GM19468 (cell line): ENCODE measurements around the gene ANO2.

ENCODE experiments used
- ATAC-seq: cut with Tn5 transposase; IDR thresholded peaks from one replicate; pipeline ENCODE4 v1.9.1; 2021; ENCODE audit warnings: mild to moderate bottlenecking, moderate library complexity, moderate number of reproducible peaks; ENCODE audit not compliant: unreplicated experiment; ENCODE audit errors: extremely low read depth

The ANO2 gene

DNA sequence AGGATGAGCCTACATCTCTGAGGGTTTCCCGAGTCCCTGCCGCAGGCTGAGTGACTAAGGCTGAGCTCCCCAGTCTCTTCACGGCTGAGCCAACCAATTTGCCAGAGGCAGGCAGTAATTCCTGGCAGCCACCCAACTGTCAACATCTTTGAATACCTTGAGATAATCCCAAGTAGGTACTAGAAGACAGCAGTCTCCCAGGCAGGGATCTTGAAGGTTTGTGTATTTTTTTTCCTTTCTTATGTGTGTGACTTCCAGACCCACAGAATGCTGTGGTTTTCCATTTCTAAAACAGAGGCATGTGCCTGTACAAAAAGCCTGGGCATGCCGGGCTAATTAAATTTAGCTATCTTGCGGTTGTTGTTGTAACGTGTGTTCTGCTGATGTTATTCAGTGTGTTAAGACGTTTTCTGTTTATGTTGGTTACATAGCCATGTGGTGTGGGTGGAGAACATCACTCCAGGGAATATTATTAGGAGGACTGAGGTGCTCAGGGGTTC is 155.5 kb downstream of the ANO2 start:
- ATAC-seq, result no peak

DNA sequence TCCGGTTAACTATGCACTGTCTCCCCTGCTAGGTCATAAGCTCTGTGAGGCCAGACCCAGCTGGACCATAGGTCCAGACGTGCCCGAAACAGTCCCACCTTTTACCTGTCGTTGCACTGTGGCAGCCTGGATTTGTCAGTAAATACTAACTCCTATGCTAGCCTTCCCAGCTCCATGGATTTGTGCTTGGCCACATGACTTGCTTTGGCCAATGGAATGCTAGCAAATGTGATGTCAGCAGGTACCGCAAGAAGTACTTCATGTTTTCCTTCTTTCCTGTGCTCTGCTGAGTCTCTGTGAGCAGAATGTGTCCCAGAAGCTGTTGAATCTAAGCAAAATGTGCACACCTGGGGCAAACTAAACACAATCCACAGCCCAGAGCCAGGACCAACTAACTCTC is 157.2 kb downstream of the ANO2 start:
- ATAC-seq, result no peak

DNA sequence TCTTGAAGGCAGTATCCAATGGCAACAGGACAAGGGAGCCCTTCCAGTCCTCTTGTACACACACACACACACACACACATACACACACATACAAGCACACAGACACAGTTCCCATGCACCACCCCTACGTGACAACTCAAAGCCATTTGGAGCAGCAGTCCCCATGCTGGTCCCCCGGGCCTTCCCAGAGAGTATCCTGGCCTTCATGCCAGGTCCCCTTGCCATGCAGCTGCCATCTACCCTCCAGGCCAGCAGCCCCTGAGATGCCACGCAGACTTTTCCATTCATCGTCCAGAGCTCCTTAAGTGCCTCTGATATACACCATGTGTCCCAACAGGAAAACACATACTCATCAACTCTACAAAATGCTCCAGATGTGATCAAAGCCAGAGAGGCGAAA is 159.5 kb downstream of the ANO2 start:
- no peak for ATAC-seq

DNA sequence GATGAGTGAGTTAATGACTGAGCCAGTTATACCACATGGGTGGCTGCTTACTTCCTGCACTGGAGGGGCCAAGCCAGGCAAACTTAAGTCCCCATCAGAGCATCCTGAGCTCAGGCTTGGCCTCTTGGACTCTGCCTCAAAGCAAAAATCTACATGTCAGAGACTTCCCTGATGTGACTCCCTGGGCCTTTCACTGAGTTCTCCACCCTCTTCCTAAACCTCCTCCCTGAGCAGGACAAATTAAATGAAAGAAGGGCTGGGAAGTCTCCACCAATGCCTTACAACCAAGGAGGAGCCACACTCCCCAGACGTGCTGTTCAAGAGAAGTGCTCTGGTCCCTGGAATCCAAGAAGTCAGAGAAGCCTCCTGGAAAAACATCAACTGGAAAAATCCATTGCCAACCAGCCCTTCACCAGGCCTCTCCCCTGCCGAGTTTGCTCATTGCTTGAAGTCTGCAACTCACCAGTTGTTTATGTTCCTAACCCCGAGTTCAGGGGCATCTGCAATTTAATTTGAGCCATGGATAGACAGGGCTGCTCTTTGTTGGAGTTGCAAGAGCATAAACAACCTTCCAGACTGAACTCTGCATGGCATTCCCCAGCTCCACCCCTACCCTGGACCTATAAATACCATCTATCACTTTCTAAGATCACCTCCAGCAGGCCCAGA is 160.5 kb downstream of the ANO2 start:
- no peak for ATAC-seq

DNA sequence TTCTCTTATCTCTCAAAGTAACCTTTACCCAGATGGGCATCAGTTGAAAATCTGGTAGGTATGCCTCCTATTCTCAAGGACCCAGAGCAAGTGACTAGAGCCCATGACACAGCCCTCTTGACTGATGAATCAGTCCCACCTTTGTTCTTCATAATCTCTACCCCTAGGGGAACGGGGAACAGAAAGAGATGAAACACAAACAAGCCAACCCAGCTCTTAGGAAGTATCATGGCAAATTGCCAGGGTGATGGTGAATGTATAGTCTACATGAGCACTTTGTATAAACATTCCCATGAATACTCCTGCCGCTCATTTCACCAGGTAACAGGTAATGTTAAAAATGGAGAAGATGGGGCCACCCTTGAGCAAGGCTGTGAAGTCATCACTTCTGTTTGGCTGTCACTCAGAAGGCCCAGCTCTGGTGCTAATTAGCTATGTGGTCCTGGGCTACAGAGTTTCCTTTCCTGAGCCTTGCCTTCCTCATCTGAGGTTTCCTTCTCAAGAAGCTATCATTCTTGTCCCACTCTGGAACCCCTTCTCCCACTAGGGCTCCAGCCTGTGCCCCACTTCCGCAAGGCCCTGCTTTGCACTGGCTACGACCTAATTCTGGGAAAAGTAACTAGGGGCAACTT is 161.7 kb downstream of the ANO2 start:
- ATAC-seq, result no peak

DNA sequence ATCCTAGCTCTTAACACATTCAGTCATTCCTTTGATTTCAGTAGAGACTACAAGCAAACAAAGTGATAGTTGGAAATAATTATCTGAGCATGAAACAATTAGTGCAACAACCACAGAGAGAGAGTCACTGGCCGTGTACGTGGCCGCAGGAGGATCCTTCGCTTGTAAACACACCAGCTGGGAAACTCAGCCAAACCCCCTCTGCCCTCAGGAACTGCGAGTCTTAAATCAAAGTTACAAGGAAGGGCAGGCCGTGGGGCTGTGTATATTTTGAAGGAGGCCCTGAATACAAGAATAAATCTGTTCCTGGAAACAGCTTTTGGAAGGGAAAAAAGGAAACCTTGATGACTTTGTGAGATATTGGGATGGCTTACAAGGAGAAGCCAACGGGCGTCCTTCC is 164.5 kb downstream of the ANO2 start:
- ATAC-seq, result no peak

DNA sequence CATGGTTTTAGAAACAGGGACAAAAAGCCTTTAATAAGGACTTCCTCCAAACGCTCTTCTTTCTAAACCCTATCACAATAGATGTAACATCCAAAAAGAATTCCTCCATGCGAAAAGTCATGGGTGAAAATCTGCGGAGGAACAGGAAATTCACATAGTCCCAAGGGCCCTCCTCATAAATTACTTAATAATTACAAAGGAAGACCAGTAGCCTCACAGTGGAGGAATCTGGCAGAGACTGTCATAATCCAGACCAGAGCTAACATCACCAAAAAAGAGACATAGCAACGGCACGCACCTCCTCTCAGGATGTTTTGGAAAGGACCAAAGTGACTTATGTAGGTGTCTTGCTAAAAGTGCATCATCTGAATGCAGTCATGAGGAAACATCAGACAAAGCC is 165.7 kb downstream of the ANO2 start:
- ATAC-seq, result no peak

DNA sequence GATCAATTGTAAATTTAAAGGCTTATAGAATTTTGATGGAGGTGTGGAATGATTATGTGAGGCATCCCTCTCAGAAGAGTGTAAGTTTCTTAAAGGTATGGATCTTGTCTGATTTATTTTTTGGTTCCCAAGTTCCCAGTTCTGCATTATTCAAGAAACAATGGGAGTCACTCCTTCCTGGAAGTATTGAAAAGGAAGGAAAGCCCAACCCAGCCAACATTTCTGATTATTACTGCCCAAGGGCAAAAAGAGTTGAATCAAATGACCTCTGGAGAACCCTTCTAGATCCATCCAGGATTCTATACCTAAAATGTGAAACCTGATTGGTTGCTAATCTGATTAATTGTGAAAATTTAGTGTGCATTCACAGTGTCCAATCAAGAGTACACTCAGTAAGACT is 166.2 kb downstream of the ANO2 start:
- ATAC-seq, result no peak

DNA sequence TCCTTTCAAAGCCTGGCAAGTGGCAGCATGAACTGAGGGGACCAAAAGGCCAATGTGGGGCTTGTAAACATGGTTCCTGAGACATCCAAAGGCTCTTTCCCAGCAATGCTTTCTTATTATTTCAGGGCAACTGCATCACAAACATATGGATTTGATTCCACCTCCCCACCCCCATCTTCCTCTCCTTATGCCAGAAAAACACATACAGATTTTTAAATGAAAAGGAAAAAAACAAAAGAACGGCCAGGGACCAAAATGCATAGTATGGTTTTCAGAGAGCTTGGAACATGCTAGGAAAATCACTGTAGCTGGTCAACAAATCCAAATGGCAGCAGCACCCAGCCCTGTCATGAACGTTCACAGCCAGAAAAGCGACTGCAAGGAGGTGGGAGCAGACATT is 167.6 kb downstream of the ANO2 start:
- no peak for ATAC-seq

DNA sequence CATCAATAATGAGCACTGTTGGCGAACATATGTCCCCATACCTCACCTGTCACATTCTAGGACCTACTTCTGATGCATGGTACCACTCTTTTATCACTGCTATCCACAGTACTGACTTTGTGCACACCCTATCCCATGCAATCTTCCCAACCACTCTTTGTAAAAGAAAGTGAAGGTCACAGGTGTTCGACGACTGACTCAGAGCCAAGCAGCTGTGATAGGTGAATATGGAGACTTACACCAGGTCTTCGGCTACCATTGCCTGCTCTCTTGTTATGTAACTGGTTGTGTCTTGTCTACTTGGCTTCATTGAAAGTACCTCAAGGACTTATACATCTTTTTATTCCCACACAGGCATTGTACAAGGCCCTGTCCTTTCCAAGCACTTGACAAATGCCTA is 169.0 kb downstream of the ANO2 start:
- ATAC-seq, result no peak

DNA sequence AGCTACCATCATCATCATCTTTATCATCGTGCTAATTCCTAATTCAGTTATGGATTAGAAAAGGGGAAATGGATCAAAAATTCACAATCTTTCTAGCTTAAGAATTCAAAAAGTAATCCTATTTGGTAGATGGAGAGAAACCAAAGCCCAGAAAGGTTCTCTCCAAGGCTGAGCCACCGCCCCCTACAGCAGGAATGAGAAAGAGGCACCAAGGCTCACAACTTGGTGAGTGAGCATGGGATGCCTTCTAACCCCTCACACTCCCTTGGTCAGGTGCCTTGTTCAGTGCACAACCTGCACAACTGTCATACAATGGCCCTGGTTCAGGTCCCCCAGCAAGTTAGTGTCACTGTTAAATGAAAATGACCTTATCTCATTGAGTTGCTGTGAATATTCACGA is 171.5 kb downstream of the ANO2 start:
- no peak for ATAC-seq

DNA sequence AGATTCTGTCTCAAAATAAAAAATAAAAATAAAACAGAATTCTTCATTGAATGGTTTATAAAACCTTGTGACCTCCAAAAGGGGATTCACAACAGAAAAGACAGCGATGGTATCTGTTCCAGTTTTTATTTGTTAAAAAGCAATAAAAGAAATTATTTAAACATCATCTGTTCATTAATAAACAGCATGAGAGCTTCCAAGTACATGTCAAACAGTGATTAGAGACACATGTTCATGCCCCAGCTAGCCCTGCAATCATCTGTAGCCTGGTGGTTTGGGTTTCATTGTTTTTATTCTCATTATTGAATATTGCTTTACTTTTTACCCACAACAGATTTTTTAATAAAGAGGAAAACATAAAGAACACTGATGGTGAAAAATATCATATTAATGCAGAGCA is 173.3 kb downstream of the ANO2 start:
- no peak for ATAC-seq

DNA sequence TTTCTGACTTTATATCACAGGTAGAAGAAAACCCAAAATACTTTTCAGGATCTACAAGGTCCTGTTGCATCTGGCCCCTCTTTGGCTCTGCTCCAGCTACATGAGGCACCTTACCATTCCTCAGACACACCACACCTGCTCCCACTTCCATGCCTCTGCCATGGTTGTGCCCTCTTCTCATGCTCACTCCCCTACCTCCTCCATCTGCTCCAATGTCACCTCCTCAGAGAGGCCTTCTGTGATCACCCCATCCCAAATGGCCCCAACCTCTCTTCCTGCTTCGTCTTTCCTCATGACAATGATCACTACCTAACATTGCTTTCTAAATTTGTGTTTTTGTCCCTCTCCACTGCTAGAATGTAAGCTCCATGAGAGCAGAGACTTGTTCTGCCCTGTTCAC is 174.3 kb downstream of the ANO2 start:
- no peak for ATAC-seq

DNA sequence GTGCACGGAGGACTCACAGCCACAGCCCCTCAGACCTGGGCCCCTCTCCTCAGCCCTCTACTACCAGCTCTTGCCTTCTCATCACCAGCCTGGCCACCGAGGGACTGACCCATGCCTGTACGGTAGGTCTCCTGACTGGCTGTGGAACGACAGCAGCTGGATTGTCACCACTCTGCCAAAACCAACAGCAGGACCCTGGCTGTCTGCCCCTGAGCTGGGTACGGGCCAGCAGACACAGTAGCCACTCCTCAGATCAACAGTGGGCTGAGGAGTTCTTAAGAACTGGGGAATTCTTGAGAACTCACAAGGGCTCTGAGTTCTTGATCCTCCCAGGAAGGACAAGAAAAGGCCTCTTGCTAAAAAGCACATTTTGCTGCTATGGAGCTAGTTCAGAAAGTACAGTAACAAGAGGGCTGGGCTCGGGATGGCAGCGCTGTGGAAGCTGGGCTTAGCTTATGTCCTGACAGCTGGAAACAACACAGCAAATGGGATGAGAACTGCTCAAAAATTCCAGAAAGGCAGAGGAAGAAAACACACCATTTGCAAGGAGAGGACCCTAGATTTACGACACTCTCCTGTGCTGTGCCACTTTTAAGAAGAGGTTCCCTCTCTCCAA is 176.4 kb downstream of the ANO2 start:
- ATAC-seq, result no peak

DNA sequence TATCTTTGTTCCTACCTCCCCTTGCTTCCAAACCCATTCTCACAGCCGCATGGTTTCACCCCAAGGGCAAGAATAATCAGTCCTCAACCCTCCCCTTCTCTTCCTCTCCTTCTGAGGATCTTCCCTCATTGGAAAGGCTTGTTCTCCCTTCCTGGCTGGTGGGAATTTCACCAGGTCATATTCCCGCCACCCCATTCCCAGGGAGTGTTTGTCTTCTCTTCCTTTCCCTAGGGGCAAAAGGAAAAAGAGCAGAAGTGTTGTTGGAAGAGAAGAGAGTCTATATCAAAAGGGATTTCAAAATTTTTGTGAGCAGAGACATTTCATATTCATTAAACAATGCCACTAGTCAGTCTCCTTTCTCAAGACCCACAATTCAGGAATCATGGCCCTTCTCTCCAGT is 176.9 kb downstream of the ANO2 start:
- ATAC-seq, result no peak

DNA sequence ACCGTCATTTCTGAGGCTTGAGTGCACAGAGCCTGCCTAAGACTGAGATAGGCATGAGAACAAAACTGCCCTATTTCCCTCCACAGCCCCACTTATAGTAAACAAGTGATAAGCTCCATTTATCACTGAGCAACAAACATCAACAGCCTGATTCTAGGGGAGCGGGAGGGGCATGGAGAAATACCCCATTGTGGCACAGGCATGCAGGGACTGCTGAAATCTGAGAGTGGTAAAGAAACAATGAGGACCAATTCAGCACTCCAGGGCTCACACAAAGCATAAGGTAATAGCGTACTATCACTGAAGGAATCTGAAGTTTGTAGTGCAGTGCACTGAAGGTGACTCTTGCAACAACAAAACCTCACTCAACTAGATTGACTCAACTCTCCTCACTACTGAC is 186.7 kb downstream of the ANO2 start:
- ATAC-seq, result no peak

DNA sequence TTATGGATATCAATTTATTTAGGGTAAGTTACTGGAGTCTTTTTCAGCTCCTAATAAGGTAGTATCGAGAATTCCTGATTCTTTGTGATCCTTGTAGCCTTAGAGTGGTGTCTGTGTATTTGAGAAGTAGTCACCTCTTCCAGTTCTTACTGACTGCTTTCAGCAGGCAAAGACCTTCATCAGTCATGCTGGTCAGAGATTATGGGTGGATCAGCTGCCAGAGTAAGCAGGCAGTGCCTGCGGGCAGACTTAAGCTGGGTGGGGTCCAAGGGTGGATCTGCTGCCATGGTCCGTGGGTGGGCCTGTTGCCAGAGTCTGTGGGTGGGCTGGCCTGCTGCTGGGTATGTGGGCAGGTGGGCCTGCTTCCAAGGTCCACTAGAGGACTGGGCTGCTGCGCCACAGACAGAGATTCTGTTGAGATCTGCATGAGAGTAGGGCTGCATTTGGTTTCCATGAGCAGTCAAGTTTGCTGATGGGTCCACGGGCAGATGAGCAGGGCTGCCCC is 188.7 kb downstream of the ANO2 start:
- no peak for ATAC-seq

DNA sequence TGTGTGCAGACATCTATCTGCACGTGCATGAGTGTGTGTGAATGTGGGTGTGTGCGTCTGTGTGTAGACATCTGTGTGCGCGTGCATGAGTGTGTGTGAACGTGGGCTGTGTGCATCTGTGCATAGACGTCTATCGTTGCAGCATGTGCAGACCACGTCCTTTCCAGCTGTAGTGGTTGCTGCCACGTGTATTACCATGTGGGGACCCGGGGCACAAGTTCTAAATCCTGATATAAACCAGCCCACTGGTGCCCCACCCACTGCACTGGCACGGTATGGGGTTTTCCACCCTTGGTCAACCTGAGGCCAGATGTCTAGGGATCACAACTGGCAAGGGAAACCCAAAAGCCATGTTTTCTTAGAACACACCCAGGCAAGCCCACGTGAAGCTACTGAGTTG is 197.0 kb downstream of the ANO2 start:
- no peak for ATAC-seq

DNA sequence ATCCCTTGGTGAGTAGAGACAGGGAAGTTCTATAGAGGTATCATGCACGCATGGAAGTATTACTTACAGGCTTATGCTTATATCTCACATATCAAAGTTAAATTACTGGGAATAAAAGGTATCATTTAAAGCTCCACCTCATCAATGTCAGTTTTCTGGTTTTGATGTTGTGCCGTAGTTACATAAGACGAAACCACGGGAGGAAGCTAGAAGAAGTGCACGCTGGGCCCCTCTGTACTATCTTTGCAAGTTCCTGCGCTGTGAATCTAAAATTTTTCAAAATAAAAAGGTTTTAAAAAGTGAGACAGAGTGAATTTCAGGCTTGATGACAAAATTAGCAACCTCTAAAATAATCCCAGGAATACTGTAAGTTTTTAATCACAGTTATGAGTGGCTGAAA is 198.1 kb downstream of the ANO2 start:
- no peak for ATAC-seq

DNA sequence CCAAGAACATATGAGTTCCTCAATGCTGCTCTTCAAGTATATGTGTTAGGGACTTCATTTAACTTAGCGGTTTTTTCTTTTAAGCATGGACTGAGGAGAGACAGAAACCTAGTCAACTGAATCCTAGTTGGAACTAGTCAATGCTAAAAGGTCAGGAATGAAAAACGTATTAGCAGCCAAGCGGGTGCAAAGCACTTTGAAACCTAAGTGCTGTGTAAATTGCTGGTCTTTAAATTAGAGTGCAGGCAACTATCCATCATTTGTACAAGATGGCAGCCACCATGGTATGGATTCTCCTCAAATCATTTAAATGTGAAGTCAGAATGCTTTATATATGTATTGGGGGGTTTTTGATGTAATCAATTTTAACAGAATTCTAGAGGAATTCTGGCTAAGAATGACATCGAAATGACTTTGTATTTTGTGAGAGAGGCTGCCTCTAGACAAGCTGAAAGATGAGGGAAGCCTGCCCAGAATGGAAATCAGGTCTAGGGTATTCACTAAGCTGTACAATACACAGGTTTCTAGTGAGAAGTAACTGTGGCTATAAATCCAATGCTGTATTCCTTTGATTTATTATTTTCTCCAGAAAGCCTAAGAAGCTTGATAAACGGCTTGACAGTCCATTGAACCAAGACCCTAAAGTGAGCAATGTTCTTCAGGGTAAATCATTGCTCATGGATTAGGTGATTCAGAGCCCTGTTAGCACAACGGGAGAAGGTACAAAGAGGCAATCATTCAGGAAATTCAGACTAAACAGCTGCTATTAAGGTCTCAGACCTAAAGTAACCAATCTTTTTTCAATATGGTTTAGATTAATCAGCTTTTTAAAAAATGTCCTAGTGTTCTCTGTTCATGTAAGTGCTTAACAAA is 198.8 kb downstream of the ANO2 start:
- no peak for ATAC-seq
